ENCODE results near the gene PARVG.

The PARVG gene

DNA sequence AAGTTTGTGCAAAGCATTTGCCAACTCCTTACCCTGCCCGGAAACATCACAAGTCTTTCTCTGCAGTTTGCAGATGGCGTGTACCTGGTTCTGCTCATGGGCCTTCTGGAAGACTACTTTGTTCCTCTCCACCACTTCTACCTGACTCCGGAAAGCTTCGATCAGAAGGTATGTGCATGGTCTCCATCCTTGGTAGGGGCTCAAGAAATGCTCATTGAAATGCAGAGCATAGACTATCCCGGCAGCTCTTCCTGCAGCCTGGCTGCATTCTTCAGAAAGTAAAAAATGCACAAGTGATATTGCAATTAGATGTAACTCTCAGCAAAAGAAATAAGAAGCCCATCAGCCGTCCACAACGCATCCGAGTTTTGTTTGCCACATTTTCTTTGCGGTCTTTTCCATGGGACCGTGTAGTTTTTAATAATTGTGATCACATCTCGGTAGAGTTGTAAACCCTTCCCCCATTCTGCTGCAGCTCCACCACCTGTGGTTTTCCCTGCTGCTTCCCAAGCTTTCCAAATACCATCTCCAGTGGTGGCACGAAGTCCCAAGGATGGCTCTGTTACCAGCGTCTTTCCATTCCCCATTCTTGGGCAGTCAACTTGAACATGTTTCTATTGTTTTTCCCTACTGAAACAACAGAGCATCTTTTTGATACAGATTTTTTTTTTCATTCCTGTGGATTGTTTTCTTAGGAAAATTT is 22.7 kb upstream of the PARVG start:
- no peak for DNase-seq

GRCh38 chr22:44158816-44159215 is 21.9 kb upstream of the PARVG start:
- DNase-seq = no peak

DNA sequence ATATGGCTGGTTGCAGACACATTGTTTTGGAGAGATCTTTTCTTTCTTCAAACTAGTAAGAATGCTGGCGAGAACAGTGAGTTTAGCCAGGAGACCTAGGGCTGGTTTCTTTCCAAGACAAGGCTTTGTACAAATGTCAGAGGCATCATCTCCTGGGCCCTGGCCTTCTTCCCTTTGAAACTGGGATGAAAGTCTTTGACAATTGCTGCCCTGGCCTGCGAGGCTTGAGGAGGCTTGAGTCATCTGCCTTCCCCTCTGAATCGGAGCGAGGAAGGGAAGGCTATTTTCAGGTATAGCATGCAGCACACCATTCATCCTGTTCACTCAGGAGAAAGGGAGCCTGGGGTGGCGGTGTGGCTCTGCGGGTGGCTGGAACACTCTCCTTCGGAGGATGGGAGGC is 21.5 kb upstream of the PARVG start:
- no peak for DNase-seq

GRCh38 chr22:44159811-44160210 is 20.9 kb upstream of the PARVG start:
- DNase-seq = no peak

DNA sequence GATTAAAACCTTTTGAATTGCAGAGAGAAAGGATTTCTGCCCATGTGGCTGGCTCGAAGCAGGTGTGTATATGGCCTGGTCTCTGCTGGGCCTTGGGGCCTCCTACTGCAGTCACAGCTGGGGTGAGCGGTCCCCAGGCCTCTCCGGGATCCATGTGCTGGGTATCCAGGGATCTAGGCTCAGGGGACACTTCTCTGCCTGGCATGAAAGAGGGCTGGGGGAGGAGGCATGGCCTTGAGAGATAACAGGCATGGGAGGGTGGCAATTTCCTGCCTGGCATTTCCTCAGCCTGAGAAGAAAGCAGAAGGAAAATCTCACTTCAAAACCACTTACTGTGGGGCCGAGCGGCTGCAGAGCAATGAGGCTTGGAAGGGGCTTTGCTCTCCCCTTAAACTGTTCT is 20.3 kb upstream of the PARVG start:
- no peak for DNase-seq

DNA sequence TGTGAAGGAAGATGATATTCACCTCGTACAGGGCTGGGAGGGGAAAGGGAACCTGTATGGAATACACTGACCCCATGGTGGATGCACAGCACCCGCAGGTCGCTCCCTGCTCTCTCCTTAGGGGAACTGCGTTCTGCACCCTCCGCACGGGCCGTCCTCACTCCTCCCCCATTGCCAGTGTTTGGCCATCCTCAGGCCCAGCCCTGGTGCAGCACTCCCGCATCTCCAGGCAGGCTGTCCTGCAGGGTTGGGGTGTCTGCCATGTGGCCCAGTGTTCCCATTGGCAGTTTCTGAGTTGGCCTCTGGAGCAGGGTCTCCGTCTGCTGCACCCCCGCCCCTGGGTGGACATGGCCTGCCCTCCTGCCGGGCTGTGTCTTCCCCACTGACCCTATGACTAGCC is 19.1 kb upstream of the PARVG start:
- DNase-seq = no peak

DNA sequence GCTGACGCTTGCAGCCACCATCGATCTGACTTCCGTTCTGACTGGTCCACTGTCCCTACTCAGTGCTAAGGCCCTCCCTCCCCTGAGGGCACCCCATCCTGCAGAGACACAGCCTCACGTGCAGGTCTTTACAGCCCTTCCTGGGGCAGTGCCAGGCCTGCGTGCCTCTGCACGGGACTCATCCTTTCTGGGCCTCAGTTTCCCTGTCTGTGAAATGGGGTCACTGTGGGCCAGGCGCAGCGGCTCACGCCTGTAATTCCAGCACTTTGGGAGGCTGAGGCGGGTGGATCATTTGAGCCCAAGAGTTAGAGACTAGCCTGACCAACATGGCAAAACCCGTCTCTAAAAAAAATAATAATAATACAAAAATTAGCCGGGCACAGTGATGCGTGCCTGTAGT is 17.8 kb upstream of the PARVG start:
- DNase-seq = no peak

DNA sequence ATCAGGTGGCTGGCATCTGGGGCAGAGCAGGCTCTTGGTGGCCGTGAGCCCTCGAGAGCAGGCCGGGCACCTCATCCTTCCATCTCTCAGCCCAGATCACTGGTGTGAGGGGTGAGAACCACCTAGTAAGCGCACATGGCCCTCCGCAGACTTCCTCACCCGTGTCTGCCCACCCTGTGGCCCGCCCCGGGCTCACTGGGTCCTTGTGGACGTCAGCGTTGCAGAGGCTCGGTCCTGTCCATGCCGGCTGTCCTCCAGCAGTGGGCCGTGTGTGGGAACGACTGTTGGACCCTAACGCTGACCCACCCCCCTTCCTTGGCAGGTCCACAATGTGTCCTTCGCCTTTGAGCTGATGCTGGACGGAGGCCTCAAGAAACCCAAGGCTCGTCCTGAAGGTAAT is 17.2 kb upstream of the PARVG start:
- DNase-seq = no peak

GRCh38 chr22:44164031-44164430 is 16.7 kb upstream of the PARVG start:
- no peak for DNase-seq

GRCh38 chr22:44165286-44165874 is 15.3 kb upstream of the PARVG start:
- no peak for DNase-seq

GRCh38 chr22:44166498-44167276 is 14.0 kb upstream of the PARVG start:
- DNase-seq = no peak

DNA sequence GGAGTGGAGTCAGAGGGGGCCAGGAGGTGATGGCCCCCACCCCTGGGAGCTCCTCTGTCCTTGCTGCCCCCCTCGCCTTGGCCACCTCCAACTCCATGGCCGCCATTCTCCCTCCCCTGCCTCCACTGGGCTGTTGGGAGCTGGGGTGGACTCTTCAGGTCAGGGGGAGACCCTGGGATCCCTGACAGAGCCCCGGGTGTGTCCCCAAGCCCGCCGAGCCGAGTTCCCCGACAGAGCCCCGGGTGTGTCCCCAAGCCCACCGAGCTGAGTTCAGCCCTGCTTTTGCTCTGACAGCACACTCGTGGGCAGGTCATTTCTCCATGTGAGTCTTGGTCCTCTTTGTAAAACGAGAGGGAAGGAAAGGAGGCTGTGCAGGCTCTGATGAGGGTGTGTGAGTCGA is 13.2 kb upstream of the PARVG start:
- DNase-seq = no peak

GRCh38 chr22:44168206-44168605 is 12.5 kb upstream of the PARVG start:
- no peak for DNase-seq

DNA sequence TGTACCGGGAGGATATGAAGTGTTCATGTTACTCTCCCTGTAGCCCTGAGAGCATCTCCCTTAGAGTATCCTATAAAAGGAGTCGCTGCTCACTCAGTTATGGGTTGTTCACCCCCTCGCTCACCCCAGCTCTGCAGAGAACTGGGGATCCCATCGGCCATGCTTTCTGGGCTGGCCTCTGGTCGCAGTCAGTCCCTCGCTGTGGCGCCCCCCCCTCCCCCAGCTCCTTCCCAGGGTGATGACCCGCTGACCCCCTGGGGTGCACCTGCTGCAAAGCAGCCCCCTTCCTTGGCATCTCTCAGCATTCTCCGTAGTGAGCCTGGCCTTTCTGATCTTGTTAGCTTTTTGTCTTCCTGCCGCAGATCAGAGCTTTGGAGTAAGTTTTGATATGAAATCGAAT is 10.3 kb upstream of the PARVG start:
- no peak for DNase-seq

GRCh38 chr22:44171561-44171960 is 9.2 kb upstream of the PARVG start:
- no peak for DNase-seq

- no peak for DNase-seq
These were observed 8.2 kb upstream of the PARVG start for GRCh38 chr22:44172370-44173108.

DNA sequence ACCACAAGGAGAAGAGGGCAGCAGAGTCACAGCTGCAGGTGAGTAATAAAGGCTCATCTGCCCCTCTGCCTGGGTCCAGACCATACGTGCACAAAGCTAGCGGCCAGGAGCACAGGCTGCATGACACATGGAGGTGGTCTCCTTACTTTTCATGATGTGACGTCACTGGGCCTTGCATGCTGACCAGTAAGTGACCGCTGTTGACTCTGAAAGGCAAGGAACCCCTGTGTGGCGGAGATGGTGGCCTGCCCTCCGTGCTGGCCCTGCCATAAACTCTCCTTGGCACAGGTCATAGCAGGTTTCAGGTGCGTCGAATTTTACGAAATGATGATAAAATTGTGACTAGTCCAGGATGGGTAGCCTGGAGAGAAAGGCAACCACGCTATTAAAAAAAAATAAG is 7.6 kb upstream of the PARVG start:
- DNase-seq = no peak

DNA sequence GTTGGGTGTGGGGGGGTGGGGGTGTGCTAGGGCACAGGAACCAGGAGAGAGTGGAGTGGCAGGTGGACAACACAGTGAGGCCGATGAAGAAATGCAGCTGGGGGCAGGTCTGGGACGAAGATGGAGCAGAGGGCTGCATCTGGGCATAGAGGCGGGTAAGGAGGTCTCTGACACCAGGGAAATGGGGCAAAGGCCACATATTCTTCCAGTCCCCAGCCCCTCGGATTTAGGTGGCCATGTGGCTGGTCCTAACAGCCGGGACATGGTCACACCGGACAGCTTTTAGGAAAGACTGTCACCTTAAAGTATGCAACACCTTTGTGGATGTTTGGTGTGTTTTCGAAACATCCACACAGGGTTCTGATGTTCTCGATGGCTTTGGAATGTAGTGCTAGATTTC is 5.0 kb upstream of the PARVG start:
- no peak for DNase-seq

- DNase-seq = no peak
These were observed 1.3 kb upstream of the PARVG start for GRCh38 chr22:44179196-44179988.

DNA sequence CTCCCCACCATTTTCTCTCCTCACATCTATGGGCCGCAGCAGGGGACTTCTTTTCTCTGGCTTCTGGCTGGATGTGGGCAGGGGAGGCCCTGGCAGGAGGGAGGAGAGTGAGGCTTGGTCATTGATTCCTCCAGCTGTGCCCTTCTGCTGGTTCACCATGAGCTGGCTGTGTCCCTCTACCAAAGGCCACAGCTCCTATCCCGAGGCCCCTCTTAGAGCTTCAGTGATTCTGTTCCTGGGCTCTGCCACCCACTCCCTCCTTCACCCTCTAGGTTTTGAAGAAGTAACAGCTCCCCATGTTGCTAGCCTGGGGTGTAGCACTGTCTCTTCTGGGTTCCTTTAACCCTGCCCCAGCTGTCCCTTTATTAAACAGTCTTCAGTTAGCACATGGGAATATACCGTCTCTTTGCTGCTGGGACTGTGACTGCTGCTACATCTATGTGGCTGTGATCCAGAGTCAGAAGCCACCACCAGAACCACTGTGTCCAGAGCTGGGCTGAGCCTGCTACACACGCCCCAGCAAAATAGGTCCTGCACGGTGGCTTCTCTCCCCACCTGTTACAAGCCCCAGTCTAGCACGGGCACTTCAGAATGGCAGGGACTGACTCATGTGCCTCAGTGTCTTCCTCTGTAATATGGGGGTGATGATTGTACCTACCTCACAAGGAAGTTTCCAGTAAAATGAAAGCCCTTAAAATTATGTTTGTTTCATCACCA is 578 bp upstream of the PARVG start:
- DNase-seq = no peak

- peak; percentile 66 for DNase-seq
These were observed 547 bp downstream of the PARVG start for GRCh38 chr22:44181033-44181911.

Measured in activated CD4-positive, alpha-beta T cell treated with anti-CD3 and anti-CD28 coated beads, Interleukin-2, amount 50 U/mL, for 1 hour (primary cell).